NOMO-1 treated with DMSO at 0.1 percent for 48 hours (cell line): ENCODE data around the gene LRP1.

Source experiments
- DNase-seq: peaks from one replicate; lab custom pipeline; 2025; ENCODE audit not compliant: unreplicated experiment; lab: John Stamatoyannopoulos, UW

Gene LRP1

GRCh38 chr12:57133013-57133569 lies 4.8 kb downstream of the LRP1 start:
- DNase-seq: no peak

- no peak for DNase-seq
Observed at GRCh38 chr12:57133916-57134315, 5.6 kb downstream of the LRP1 start.

GRCh38 chr12:57134949-57135348 lies 6.7 kb downstream of the LRP1 start:
- DNase-seq: no peak

GRCh38 chr12:57135527-57136326 lies 7.4 kb downstream of the LRP1 start:
- DNase-seq: no peak

GRCh38 chr12:57138526-57139272 lies 10.4 kb downstream of the LRP1 start:
- DNase-seq: peak; percentile 37

- DNase-seq: peak; percentile 61
Observed at GRCh38 chr12:57139796-57140649, 11.7 kb downstream of the LRP1 start.

GRCh38 chr12:57141249-57141648 lies 13.0 kb downstream of the LRP1 start:
- no peak for DNase-seq

GRCh38 chr12:57142121-57142520 lies 13.8 kb downstream of the LRP1 start:
- DNase-seq: no peak

GRCh38 chr12:57142727-57143126 lies 14.4 kb downstream of the LRP1 start:
- DNase-seq: no peak

GRCh38 chr12:57143454-57143853 lies 15.2 kb downstream of the LRP1 start:
- no peak for DNase-seq

GRCh38 chr12:57145460-57146059 lies 17.3 kb downstream of the LRP1 start:
- no peak for DNase-seq

- DNase-seq: no peak
Observed at GRCh38 chr12:57146092-57146491, 17.8 kb downstream of the LRP1 start.

GRCh38 chr12:57146961-57147944 lies 19.0 kb downstream of the LRP1 start, which contains the start of gene LRP1-AS:
LRP1-AS (minus strand) TSS chr12:57147619.
- DNase-seq: peak; percentile 22

- DNase-seq: peak; percentile 66
Observed at GRCh38 chr12:57148469-57149244, 20.4 kb downstream of the LRP1 start.

GRCh38 chr12:57149245-57149900 lies 21.1 kb downstream of the LRP1 start:
- no peak for DNase-seq

- no peak for DNase-seq
Observed at GRCh38 chr12:57150400-57151000, 22.2 kb downstream of the LRP1 start.

GRCh38 chr12:57151741-57152630 lies 23.7 kb downstream of the LRP1 start:
- DNase-seq: no peak
